ENCODE data around the gene PSENEN.
"Not testable (repeated sequence)": the region's sequence is repeated elsewhere in the genome, so short reads cannot be mapped to it uniquely, and the experiment has no call there.

PSENEN gene

GRCh38 chr19:35790981-35791813 lies 45.7 kb downstream of the PSENEN start:
- peaks cover 10 to 35% of the 10 kb centered on the region in 2 donors for H3K27me3 Mint-ChIP-seq
- H3K4me3 Mint-ChIP-seq: no peak overlapping the region
- no peak overlapping the region for H3K27ac Mint-ChIP-seq
- H3K9me3 Mint-ChIP-seq: no peaks in the 10 kb centered on the region
- DNase-seq (no peak), ATAC-seq (replicated peaks) (no peak)
- no peaks in the 10 kb centered on the region for H3K4me1 Mint-ChIP-seq (ENCODE audit: low read depth in 2 of 2)
- no peaks in the 10 kb centered on the region for H3K36me3 Mint-ChIP-seq (ENCODE audit: insufficient read depth)

- ATAC-seq (replicated peaks) (no peak), DNase-seq (no peak)
- Mint-ChIP-seq H3K9me3 (no peaks in the 10 kb centered on the region), H3K4me1 (ENCODE audit: low read depth in 2 of 2) (peaks cover 1 to 2% of the 10 kb centered on the region in 2 donors), H3K27ac (no peak overlapping the region), H3K36me3 (ENCODE audit: insufficient read depth) (no peaks in the 10 kb centered on the region), H3K4me3 (no peak overlapping the region), H3K27me3 (peaks cover 16 to 42% of the 10 kb centered on the region in 2 donors)
These were observed 46.4 kb downstream of the PSENEN start for GRCh38 chr19:35791814-35792279.

- H3K4me3 Mint-ChIP-seq: no peak overlapping the region
- no peaks in the 10 kb centered on the region for H3K9me3 Mint-ChIP-seq
- DNase-seq: no peak
- ATAC-seq (replicated peaks): no peak
- peaks cover 21 to 46% of the 10 kb centered on the region in 2 donors for H3K27me3 Mint-ChIP-seq
- peaks cover 2% of the 10 kb centered on the region for H3K36me3 Mint-ChIP-seq (ENCODE audit: insufficient read depth)
- no peak overlapping the region for H3K27ac Mint-ChIP-seq
- H3K4me1 Mint-ChIP-seq (ENCODE audit: low read depth in 2 of 2): peaks cover 6% of the 10 kb centered on the region in 2 donors
These were observed 46.9 kb downstream of the PSENEN start for GRCh38 chr19:35792312-35792711.

GRCh38 chr19:35792888-35793287 lies 47.4 kb downstream of the PSENEN start:
- Mint-ChIP-seq H3K4me3 (no peak overlapping the region), H3K9me3 (no peaks in the 10 kb centered on the region)
- DNase-seq: no peak

GRCh38 chr19:35793381-35794165 lies 48.1 kb downstream of the PSENEN start:
- no peak overlapping the region for H3K27ac Mint-ChIP-seq
- H3K9me3 Mint-ChIP-seq: no peaks in the 10 kb centered on the region
- H3K27me3 Mint-ChIP-seq: peaks cover 29 to 59% of the 10 kb centered on the region in 2 donors
- peaks cover 2% of the 10 kb centered on the region for H3K36me3 Mint-ChIP-seq (ENCODE audit: insufficient read depth)
- no peak for ATAC-seq (replicated peaks)
- H3K4me1 Mint-ChIP-seq (ENCODE audit: low read depth in 2 of 2): peaks cover 6% of the 10 kb centered on the region in 2 donors
- no peak overlapping the region for H3K4me3 Mint-ChIP-seq
- DNase-seq: no peak

More at GRCh38 chr19:35792888-35793287, 47.4 kb downstream of the PSENEN start:
- no peak overlapping the region for H3K27ac Mint-ChIP-seq
- ATAC-seq (replicated peaks): no peak
- H3K27me3 Mint-ChIP-seq: peaks cover 24 to 52% of the 10 kb centered on the region in 2 donors
- H3K36me3 Mint-ChIP-seq (ENCODE audit: insufficient read depth): peaks cover 2% of the 10 kb centered on the region
- H3K4me1 Mint-ChIP-seq (ENCODE audit: low read depth in 2 of 2): peaks cover 6% of the 10 kb centered on the region in 2 donors

GRCh38 chr19:35795564-35795963 lies 50.1 kb downstream of the PSENEN start:
- H3K36me3 Mint-ChIP-seq (ENCODE audit: insufficient read depth); ATAC-seq (replicated peaks); H3K27ac Mint-ChIP-seq; H3K4me3 Mint-ChIP-seq; H3K9me3 Mint-ChIP-seq; H3K4me1 Mint-ChIP-seq (ENCODE audit: low read depth in 2 of 2); DNase-seq: not testable (repeated sequence)
- peaks cover 29 to 67% of the 10 kb centered on the region in 2 donors for H3K27me3 Mint-ChIP-seq
